Stimulated activated CD4-positive, alpha-beta T cell treated with anti-CD3 and anti-CD28 coated beads, Interleukin-1b, Interleukin-23, amount 100 ng/mL, for 4 hours (primary cell): Measurements from ENCODE around the gene ASCL3.
"Not testable (repeated sequence)": the region's sequence is repeated elsewhere in the genome, so short reads cannot be mapped to it uniquely, and the experiment has no call there.

Source experiments
- DNase-seq, 2 donors: peaks; one replicate each; pipeline ENCODE4 v3.0.0-alpha.2; 2020; ENCODE audit warnings: low read depth in 2 of 2

The ASCL3 gene

GRCh38 chr11:8910649-8911026 lies 32.2 kb downstream of the ASCL3 start:
- DNase-seq, result no peak

DNA sequence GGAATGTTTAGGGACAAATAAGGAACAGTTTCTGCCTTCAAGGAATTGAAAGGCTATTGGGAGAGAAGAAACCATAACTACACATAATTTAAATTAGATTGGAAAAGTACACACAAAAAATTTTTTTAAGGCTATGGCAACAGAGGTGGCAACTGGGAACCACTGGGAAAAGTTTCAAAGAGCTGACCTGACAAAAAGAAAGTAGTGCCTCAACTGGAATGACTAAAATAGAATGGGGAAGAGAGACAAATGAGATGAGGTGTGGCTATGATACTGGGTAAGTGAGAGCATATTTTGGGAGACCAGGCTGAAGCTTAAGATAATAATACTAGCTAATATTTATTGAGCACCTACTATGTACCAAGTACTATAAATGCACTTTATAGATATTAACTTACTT lies 34.7 kb downstream of the ASCL3 start:
- DNase-seq, result no peak

- DNase-seq, result no peak
Measured at GRCh38 chr11:8907116-8907515, 35.7 kb downstream of the ASCL3 start.

GRCh38 chr11:8905528-8906165 lies 37.2 kb downstream of the ASCL3 start:
- DNase-seq, result no peak

DNA sequence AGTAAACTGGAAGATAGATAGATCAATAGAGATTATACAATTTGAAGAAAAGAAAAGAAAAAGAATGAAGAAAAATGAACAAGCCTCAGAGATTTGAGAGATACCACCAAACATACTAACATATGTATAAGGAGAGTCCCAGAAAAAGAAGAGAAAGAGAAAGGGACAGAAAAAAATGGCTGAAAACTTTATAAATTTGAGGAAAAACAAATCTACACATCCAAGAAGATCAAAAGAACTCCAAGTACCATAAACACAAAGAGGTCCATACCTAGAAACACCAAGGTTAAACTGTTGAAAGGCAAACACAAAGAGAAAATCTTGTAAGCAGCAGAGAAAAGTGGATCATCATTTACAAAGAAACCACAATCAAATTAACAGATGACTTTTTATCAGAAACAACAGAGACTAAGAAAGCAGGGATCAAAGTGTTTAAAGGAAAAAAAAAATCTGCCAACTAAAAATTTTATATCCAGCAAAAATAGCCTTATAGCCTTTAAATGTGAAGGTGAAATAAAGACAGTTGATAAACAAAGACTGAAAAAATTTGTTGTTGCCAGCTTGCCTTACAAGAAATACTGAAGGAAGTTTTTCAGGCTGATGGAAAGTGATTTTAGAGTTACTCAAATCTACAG lies 43.6 kb downstream of the ASCL3 start:
- DNase-seq, result no peak

DNA sequence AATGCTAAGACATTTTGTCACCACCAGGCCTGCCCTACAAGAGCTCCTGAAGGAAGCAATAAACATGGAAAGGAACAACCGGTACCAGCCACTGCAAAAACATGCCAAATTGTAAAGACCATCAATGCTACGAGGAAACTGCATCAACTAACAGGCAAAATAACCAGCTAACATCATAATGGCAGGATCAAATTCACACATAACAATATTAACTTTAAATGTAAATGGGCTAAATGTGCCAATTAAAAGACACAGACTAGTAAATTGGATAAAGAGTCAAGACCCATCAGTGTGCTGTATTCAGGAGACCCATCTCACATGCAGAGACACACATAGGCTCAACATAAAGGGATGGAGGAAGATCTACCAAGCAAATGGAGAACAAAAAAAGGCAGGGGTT lies 51.6 kb downstream of the ASCL3 start:
- DNase-seq, result not testable (repeated sequence)
